K562 (cell line): Measurements from ENCODE around the gene DIP2A. TPM values are rescaled to one million over a fixed set of nuclear protein-coding genes. Genes with fewer than 3 reads are reported as not detected.

Experiments used
- ATAC-seq: fragments of 200-7000 bp; cut with Tn5 transposase; 3 replicates; pipeline ENCODE4 v1.9.1; 2020; ENCODE audit warnings: moderate library complexity
- BruUV-seq: library from RNA; stranded (reverse); fragments of 400-500 nt; replicated peaks from 2 replicates; lab custom pipeline; 2021; lab: Mats Ljungman, UMichigan
- CTCF ChIA-PET: fragments of 300-600 bp; formaldehyde crosslinking; extraction: SDS; loops from one replicate; lab custom pipeline; 2021; ENCODE audit warnings: low intra/inter-chr PET ratio; lab: Yijun Ruan, JAX
- POLR2A ChIA-PET: fragments of 300-600, 350-650 bp; sonication (Branson Sonifier 250); formaldehyde crosslinking; extraction: SDS; loops from one replicate; lab custom pipeline; 2021; ENCODE audit warnings: antibody characterized with exemption, inconsistent platforms; lab: Yijun Ruan, JAX
- DNase-seq, 4 experiments: peaks; one replicate each; pipeline versions ENCODE4 v3.0.0 to v3.0.0-alpha.2; 2011 to 2018; ENCODE audit warnings: low spot score in 3 of 4, mixed read lengths in 3 of 4; ENCODE audit errors: extremely low read depth in 1 of 4
- FAIRE-seq: peaks from 2 replicates; lab custom pipeline; 2011; peaks lifted over from hg19 to GRCh38; lab: Jason Lieb, UNC
- H2AFZ ChIP-seq: 2 replicates; pipeline ENCODE4 v1.6.0; 2011; ENCODE audit warnings: low read depth, low read length, control low read depth, inconsistent platforms
- H3K27ac ChIP-seq: fragments of 200-600 bp; 3 replicates; pipeline ENCODE4 v1.8.0; 2011; ENCODE audit warnings: low read depth, mild to moderate bottlenecking, control low read depth, inconsistent platforms, low read length, moderate library complexity, mixed read lengths; ENCODE audit errors: extremely low read depth
- H3K27me3 ChIP-seq, 2 experiments: fragments of 300-600 bp in 1 of 2; 2 replicates in 1 of 2; 3 replicates in 1 of 2; pipeline versions ENCODE4 v1.6.0 to v1.8.0; 2011; ENCODE audit warnings: inconsistent platforms in 2 of 2, low read length in 2 of 2, mild to moderate bottlenecking in 1 of 2, mixed read lengths in 1 of 2, moderate library complexity in 1 of 2; ENCODE audit not compliant: control insufficient read depth in 2 of 2, insufficient read depth in 2 of 2
- H3K36me3 ChIP-seq: fragments of 300-600 bp; 3 replicates; pipeline ENCODE4 v1.8.0; 2011; ENCODE audit warnings: mild to moderate bottlenecking, low read length, inconsistent platforms; ENCODE audit not compliant: control insufficient read depth, insufficient read depth
- H3K4me1 ChIP-seq, 2 experiments: fragments of 200-600 bp in 1 of 2; replicated peaks in 1 of 2; 2 replicates in 1 of 2; 3 replicates in 1 of 2; pipeline versions ENCODE4 v1.5.1 to v1.8.0; 2011; ENCODE audit warnings: inconsistent platforms in 2 of 2, low read length in 2 of 2, mild to moderate bottlenecking in 1 of 2, mixed read lengths in 1 of 2, moderate library complexity in 1 of 2; ENCODE audit not compliant: control insufficient read depth in 2 of 2, insufficient read depth in 2 of 2
- H3K4me2 ChIP-seq: 2 replicates; pipeline ENCODE4 v1.6.1; 2011; ENCODE audit warnings: low read length, control low read depth, inconsistent platforms, mixed read lengths; ENCODE audit not compliant: insufficient read depth
- H3K4me3 ChIP-seq: fragments of 200-600 bp; sonication (generic), shearing (Covaris generic); 2 replicates; pipeline ENCODE4 v1.5.1; 2016; ENCODE audit warnings: control low read depth, inconsistent platforms
- H3K79me2 ChIP-seq: fragments of 200-600 bp; 3 replicates; pipeline ENCODE4 v1.8.0; 2011; ENCODE audit warnings: low read length, inconsistent platforms; ENCODE audit not compliant: control insufficient read depth, insufficient read depth
- H3K9ac ChIP-seq, 2 experiments: 2 replicates each; pipeline versions ENCODE4 v1.6.0 to v1.6.1; 2011; ENCODE audit warnings: low read depth in 2 of 2, low read length in 2 of 2, control low read depth in 1 of 2, inconsistent platforms in 1 of 2, mild to moderate bottlenecking in 1 of 2, mixed read lengths in 1 of 2; ENCODE audit not compliant: insufficient read depth in 1 of 2
- H3K9me1 ChIP-seq: one replicate; pipeline ENCODE4 v1.6.0; 2011; ENCODE audit warnings: inconsistent platforms, mild to moderate bottlenecking, low read length, moderate library complexity; ENCODE audit not compliant: control insufficient read depth, insufficient read depth
- H3K9me3 ChIP-seq: replicated peaks from 2 replicates; pipeline ENCODE4 v1.5.1; 2011; ENCODE audit warnings: low read depth, low read length, inconsistent platforms; ENCODE audit not compliant: control insufficient read depth, insufficient read depth
- H4K20me1 ChIP-seq: replicated peaks from 2 replicates; pipeline ENCODE4 v1.6.1; 2011; ENCODE audit warnings: low read length, inconsistent platforms, mixed read lengths; ENCODE audit not compliant: control insufficient read depth, insufficient read depth
- CEBPB ChIP-seq: fragments of 450-650 bp; IDR thresholded peaks from 2 replicates; pipeline ENCODE4 v1.6.1; 2016; ENCODE audit warnings: missing genetic modification characterization, missing compliant biosample characterization
- CEBPG ChIP-seq, 3 experiments: fragments of 200-800 bp in 1 of 3; sonication (Bioruptor generic) in 1 of 3; sonication (generic) in 1 of 3; formaldehyde crosslinking in 1 of 3; IDR thresholded peaks in 2 of 3; conservative IDR thresholded peaks in 1 of 3; 2 replicates each; pipeline versions ENCODE4 v1.6.1 to v1.8.0; 2016 to 2022; ENCODE audit warnings: missing compliant biosample characterization in 2 of 3, missing genetic modification characterization in 2 of 3, mild to moderate bottlenecking in 1 of 3, missing genetic modification reagents in 1 of 3
- PRDM10 ChIP-seq: fragments of 450-650 bp; IDR thresholded peaks from 2 replicates; pipeline ENCODE4 v1.6.1; 2018; ENCODE audit not compliant: partially characterized antibody
- ZBTB9 ChIP-seq: fragments of 450-650 bp; formaldehyde crosslinking; IDR thresholded peaks from 2 replicates; pipeline ENCODE4 v1.4.0; 2020; ENCODE audit warnings: mild to moderate bottlenecking, moderate library complexity
- ZNF76 ChIP-seq: fragments of 250-450 bp; sonication (Bioruptor Pico); IDR thresholded peaks from 2 replicates; pipeline ENCODE4 v1.4.0; 2020; ENCODE audit warnings: mild to moderate bottlenecking, moderate library complexity, borderline replicate concordance
- WGBS: fragments of 100-300 bp; shearing (Covaris generic); methylation state at CpG from one replicate; pipeline ENCODE4 v1.1.6; 2016; ENCODE audit warnings: low coverage, mixed read lengths; ENCODE audit not compliant: insufficient coverage; ENCODE audit errors: missing lambda C conversion rate; 5-methylcytosine and 5-hydroxymethylcytosine counted together
- in situ Hi-C: fragments of 300-500 bp; cut with MboI; formaldehyde crosslinking; loops from 4 replicates; pipeline ENCODE4 v1.15.0; 2018; ENCODE audit warnings: inconsistent platforms, mixed read lengths
- intact Hi-C: fragments of 100-400 bp; cut with micrococcal nuclease; formaldehyde crosslinking; loops from 2 replicates; pipeline ENCODE4 v1.14.2; 2022
- polyA plus RNA-seq, 8 experiments: library from polyadenylated mRNA; depleted of rRNA in 4 of 8; stranded (reverse) in 5 of 8; unstranded in 3 of 8; fragments of >200 nt; fragmentation: Nextera tagmentation in 2 of 8; fragmentation: Illumina TruSeq in 1 of 8; extraction: Ambion mirVana in 2 of 8; extraction: Trizol in 1 of 8; gene quantifications; 2 replicates each; pipeline versions ENCODE4 v1.2.1 to v1.2.3, GENCODE V29; 2011 to 2014; ENCODE audit warnings: inconsistent platforms in 1 of 8, missing spikeins in 1 of 8
- total RNA-seq, 7 experiments: library from RNA; depleted of rRNA in 6 of 7; stranded (reverse); fragments of >200 nt in 6 of 7; fragmentation: Illumina TruSeq in 2 of 7; extraction: Trizol in 2 of 7; gene quantifications; 2 replicates each; pipeline versions ENCODE4 v1.2.1 to v1.2.3, GENCODE V29; 2011 to 2021; ENCODE audit warnings: low replicate concordance in 1 of 7

DIP2A gene
- total and polyA plus RNA-seq, 9 of the 15 experiments (the other 6 are each of a cell fraction or from before 2014, with no cell fraction given), result 4.3 to 34.5 (median 20.3) TPM

- no peak for TF ChIP-seq ZBTB9 (CRISPR knock-in tag)
- no peak for TF ChIP-seq PRDM10
These were observed 34.2 kb downstream of the DIP2A start (continued) for GRCh38 chr21:46492851-46493250.

- no TSS peak for BruUV-seq
- H3K27ac ChIP-seq, result no peak overlapping the region
- no peak for TF ChIP-seq ZNF76 (CRISPR knock-in tag)
- TF ChIP-seq CEBPB (tag), result peak; percentile 85
- TF ChIP-seq CEBPG (CRISPR knock-in tag; IDR thresholded peaks at IDR 0.05), result no peak
- TF ChIP-seq CEBPG (tag; conservative IDR thresholded peaks at IDR 0.05 in 1 of 2, IDR thresholded peaks at IDR 0.05 in 1 of 2), result peak in 1 of 2 experiments; percentile 69; a peak in 1 of 4 replicates
- H3K4me1 ChIP-seq, result peaks cover 0 to 9% of the 10 kb centered on the region in 2 experiments; a peak in 2 of 5 replicates
- intact Hi-C loops, result no loop called here
- H3K4me2 ChIP-seq, result no peak overlapping the region
- no peak overlapping the region for H3K4me3 ChIP-seq
- in situ Hi-C loops, result no loop called here
- DNase-seq (no peak), ATAC-seq (no peak), FAIRE-seq (no peak)
- WGBS, result 93% methylated on average over 6 of the region's 6 CpGs
- H3K9ac ChIP-seq, result no peak overlapping the region
- H3K9me1 ChIP-seq, result no peaks in the 10 kb centered on the region
- POLR2A ChIA-PET, result interaction anchor here (0.6 to 0.9 kb wide), 2 partner anchors 20 to 34 kb away, joined by 3 read pairs; no protein-coding TSS in a partner anchor
- H3K27me3 ChIP-seq, result no peaks in the 10 kb centered on the region
- no peaks in the 10 kb centered on the region for H3K79me2 ChIP-seq
- no peaks in the 10 kb centered on the region for H4K20me1 ChIP-seq
- CTCF ChIA-PET, result no interaction called here
- no peak overlapping the region for H2AFZ ChIP-seq
- H3K36me3 ChIP-seq, result peaks cover 61% of the 10 kb centered on the region; the same call in 2 of the 3 replicates
- no peaks in the 10 kb centered on the region for H3K9me3 ChIP-seq
These were observed 35.1 kb downstream of the DIP2A start for GRCh38 chr21:46493828-46494227.
